Measurements from ENCODE around the gene CDC5L. TPM values are rescaled to one million over a fixed set of nuclear protein-coding genes. Genes with fewer than 3 reads are reported as not detected.

Gene CDC5L
- total RNA-seq, 1 donor from 2014 or later, result 25.6 TPM

- no peaks in the 10 kb centered on the region for H3K36me3 Mint-ChIP-seq
- H3K27ac Mint-ChIP-seq, result peak overlapping the region; percentile 12
Measured at GRCh38 chr6:44462797-44463727, 75.6 kb downstream of the CDC5L start.

DNA sequence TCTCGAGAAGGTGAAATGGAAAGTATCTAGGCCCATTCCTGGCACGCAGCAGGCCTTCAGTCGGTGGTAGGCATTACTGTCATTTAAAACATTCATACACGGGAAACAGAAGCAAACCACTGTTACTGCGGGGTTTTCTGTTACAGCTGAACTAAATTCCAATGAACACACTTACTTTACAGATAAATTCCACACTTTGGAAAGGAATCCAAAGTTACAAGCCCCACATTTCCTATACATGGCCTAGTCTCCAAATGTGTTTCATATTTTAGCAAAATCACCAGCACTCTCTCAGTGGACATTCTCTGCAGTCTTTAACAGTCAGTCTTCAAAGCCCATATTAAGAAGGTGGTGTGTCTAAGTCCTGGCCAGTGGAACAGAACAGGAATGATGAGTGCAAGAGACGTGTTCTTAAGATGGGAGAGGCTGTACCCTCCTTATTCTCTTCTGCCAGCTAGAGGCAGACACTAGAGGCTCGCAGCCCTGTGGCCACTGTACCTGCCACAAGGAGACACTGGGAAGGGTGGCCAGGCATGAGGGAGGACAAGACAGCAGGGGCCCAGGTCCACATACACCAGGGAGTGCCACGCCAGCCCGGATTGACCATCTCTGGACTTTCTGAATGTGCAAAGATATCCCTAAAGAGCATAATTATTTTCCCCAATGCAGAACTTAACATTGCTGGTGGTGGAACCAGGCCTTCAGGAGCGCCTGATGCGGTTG, 76.4 kb downstream of the CDC5L start:
- Mint-ChIP-seq H3K4me3 (no peak overlapping the region), H3K27ac (peak overlapping the region; percentile 12), H3K27me3 (ENCODE audit: low read depth) (peaks cover 2% of the 10 kb centered on the region), H3K36me3 (no peaks in the 10 kb centered on the region), H3K4me1 (peaks cover 22% of the 10 kb centered on the region), H3K9me3 (no peaks in the 10 kb centered on the region)
- DNase-seq (ENCODE audit: low spot score in 2 of 2, unreplicated experiment in 2 of 2), result no peak
- TF ChIP-seq CTCF (IDR thresholded peaks at IDR 0.05; ENCODE audit: unreplicated experiment), result no peak

More at GRCh38 chr6:44462797-44463727, 75.6 kb downstream of the CDC5L start:
- H3K4me3 Mint-ChIP-seq, result no peak overlapping the region
- peaks cover 4% of the 10 kb centered on the region for H3K27me3 Mint-ChIP-seq (ENCODE audit: low read depth)
- H3K4me1 Mint-ChIP-seq, result peaks cover 20% of the 10 kb centered on the region
- no peaks in the 10 kb centered on the region for H3K9me3 Mint-ChIP-seq
- no peak for TF ChIP-seq CTCF (IDR thresholded peaks at IDR 0.05; ENCODE audit: unreplicated experiment)
- no peak for DNase-seq (ENCODE audit: low spot score in 2 of 2, unreplicated experiment in 2 of 2)

GRCh38 chr6:44464527-44465310, 77.2 kb downstream of the CDC5L start:
- peaks cover 2% of the 10 kb centered on the region for H3K27me3 Mint-ChIP-seq (ENCODE audit: low read depth)
- no peaks in the 10 kb centered on the region for H3K9me3 Mint-ChIP-seq
- TF ChIP-seq CTCF (IDR thresholded peaks at IDR 0.05; ENCODE audit: unreplicated experiment), result no peak
- H3K36me3 Mint-ChIP-seq, result no peaks in the 10 kb centered on the region
- DNase-seq (ENCODE audit: low spot score in 2 of 2, unreplicated experiment in 2 of 2), result no peak
- peak overlapping the region; percentile 12 for H3K27ac Mint-ChIP-seq
- H3K4me3 Mint-ChIP-seq, result no peak overlapping the region
- peaks cover 24% of the 10 kb centered on the region for H3K4me1 Mint-ChIP-seq

DNA sequence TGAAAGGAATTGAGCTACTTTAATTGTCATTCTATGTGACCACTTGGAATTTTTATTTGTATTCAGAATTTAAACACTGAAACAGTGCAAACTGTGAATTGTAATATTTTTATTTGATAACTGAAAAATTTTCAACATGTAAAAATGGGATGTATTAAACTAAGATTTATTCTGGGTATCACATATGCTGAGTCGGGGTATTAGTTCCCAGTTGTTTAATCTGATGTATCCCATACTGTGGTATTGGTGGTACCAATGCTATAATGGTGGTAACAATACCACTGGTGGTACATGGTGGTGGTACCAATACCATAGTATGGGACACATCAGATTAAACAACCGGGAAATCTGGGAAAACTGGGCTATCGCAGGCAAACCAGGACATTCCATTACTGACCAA, 79.4 kb downstream of the CDC5L start:
- Mint-ChIP-seq H3K4me3 (no peak overlapping the region), H3K27ac (no peak overlapping the region), H3K4me1 (peaks cover 31% of the 10 kb centered on the region), H3K36me3 (no peaks in the 10 kb centered on the region), H3K9me3 (no peaks in the 10 kb centered on the region), H3K27me3 (ENCODE audit: low read depth) (peaks cover 8% of the 10 kb centered on the region)
- TF ChIP-seq CTCF (IDR thresholded peaks at IDR 0.05; ENCODE audit: unreplicated experiment), result no peak
- DNase-seq (ENCODE audit: low spot score in 2 of 2, unreplicated experiment in 2 of 2), result no peak

DNA sequence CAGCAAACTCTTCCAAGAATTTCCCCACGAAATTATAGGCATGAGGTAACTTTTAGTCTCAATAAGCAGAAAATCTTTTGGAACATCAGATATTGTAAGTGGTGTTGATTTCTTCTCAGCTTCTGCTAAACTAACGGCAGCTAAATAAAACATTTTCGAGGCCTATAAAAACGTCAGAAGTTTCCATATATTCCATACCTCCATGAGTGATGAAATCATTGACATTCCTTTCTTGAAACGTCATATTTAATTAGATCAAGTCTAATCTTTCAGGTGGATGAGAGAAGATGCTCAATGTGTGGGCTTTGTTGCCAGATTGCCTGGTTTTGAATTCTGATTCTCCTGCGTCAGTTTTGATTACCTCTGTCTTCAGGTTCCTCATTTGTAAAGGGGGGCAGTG, 81.3 kb downstream of the CDC5L start:
- no peak overlapping the region for H3K27ac Mint-ChIP-seq
- H3K4me1 Mint-ChIP-seq, result peaks cover 35% of the 10 kb centered on the region
- no peaks in the 10 kb centered on the region for H3K36me3 Mint-ChIP-seq
- no peak overlapping the region for H3K4me3 Mint-ChIP-seq
- DNase-seq (ENCODE audit: low spot score in 2 of 2, unreplicated experiment in 2 of 2), result no peak
- peaks cover 11% of the 10 kb centered on the region for H3K27me3 Mint-ChIP-seq (ENCODE audit: low read depth)
- H3K9me3 Mint-ChIP-seq, result no peaks in the 10 kb centered on the region
- TF ChIP-seq CTCF (IDR thresholded peaks at IDR 0.05; ENCODE audit: unreplicated experiment), result no peak

Data from mesothelial cell of epicardium (in vitro differentiated cells).